Prostate gland (tissue), 2 donors: Measurements from ENCODE around the gene ZC3HAV1L. TPM values are rescaled to one million over a fixed set of nuclear protein-coding genes. Genes with fewer than 3 reads are reported as not detected.

Experiments
- DNase-seq: peaks from one replicate; pipeline ENCODE4 v3.0.0-alpha.2; 2019; ENCODE audit warnings: low spot score
- H3K27ac ChIP-seq, 2 donors: fragments of 200-600 bp; sonication (generic); 2 replicates each; pipeline ENCODE4 v1.5.1; 2017 to 2019
- H3K27me3 ChIP-seq: fragments of 200-600 bp; sonication (generic); replicated peaks from 2 replicates; pipeline ENCODE4 v1.5.1; 2019; ENCODE audit not compliant: insufficient read depth
- H3K36me3 ChIP-seq, 2 donors: fragments of 200-600 bp; sonication (generic); 1 replicate in 1 of 2; 2 replicates in 1 of 2; pipeline versions ENCODE4 v1.5.1 to v1.8.1; 2017 to 2019
- H3K4me1 ChIP-seq: fragments of 200-600 bp; sonication (generic); replicated peaks from 2 replicates; pipeline ENCODE4 v1.5.1; 2019
- H3K4me3 ChIP-seq, 2 donors: fragments of 200-600 bp; sonication (generic); 2 replicates each; pipeline ENCODE4 v1.5.1; 2017 to 2019
- H3K9me3 ChIP-seq: fragments of 200-600 bp; sonication (generic); 2 replicates; pipeline ENCODE4 v1.5.1; 2017
- CTCF ChIP-seq, 4 experiments: fragments of 200-600 bp in 2 of 4; fragments of 450-650 bp in 2 of 4; sonication (generic) in 2 of 4; IDR thresholded peaks; 1 replicate in 3 of 4; 2 replicates in 1 of 4; pipeline ENCODE4 v1.5.1; 2016 to 2019; ENCODE audit warnings: antibody characterized with exemption in 4 of 4, mild to moderate bottlenecking in 2 of 4, moderate library complexity in 2 of 4
- POLR2A ChIP-seq: fragments of 450-650 bp; IDR thresholded peaks from one replicate; pipeline ENCODE4 v1.6.1; 2016; ENCODE audit warnings: antibody characterized with exemption, mild to moderate bottlenecking
- POLR2AphosphoS5 ChIP-seq: sonication (generic); formaldehyde crosslinking; IDR thresholded peaks from one replicate; pipeline ENCODE4 v1.6.1; 2017; ENCODE audit warnings: antibody characterized with exemption
- WGBS: methylation state at CpG from one replicate; pipeline ENCODE4 v1.1.5; 2018; 5-methylcytosine and 5-hydroxymethylcytosine counted together
- intact Hi-C: fragments of 100-400 bp; cut with DNase I; formaldehyde crosslinking; loops from one replicate; pipeline ENCODE4 v1.14.2; 2022
- total RNA-seq, 2 donors: library from RNA; depleted of rRNA; stranded (reverse); fragments of >200 nt; gene quantifications; one replicate each; pipeline ENCODE4 v1.1.0, GENCODE V29; 2016

The ZC3HAV1L gene
- total RNA-seq, 2 donors from 2014 or later: 25.8 to 26.0 TPM

DNA sequence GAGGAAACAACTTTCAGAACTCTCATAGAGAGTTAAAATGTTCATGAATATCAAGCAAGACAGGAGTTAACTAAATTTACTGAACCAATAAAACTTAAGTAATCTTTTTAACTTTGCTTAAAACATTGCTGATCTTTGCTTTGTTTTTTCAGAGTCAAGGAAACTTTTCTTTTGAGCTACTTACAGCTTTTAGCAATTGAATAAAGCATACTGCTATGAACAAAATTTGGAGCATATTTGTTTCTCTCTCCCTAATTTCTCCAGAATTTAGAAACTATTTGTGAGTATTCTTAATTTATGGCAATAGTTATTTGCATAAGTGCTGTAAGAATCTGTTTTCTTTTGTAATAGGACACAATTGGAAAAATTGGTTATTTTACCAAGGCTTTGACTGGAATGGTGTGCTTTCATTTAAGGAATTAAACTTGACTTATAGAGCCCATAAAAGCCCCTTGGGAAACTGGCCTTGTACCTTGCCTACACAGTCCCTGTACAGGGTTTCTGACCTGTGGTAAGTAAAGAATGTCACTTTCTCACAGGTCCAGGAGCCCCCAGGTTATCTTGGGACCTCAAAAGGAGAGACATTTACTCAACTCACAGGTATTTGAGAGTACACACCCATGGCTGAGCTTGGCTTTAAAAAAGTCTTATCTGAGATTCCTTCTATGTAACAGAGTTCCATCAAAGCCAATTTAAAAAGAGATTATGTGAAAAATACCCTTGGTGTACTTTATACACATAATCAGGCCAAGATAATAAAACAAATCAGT lies 31.3 kb downstream of the ZC3HAV1L start:
- intact Hi-C loops: no loop called here
- Histone ChIP-seq H3K4me1 (no peaks in the 10 kb centered on the region), H3K9me3 (no peaks in the 10 kb centered on the region), H3K27me3 (no peaks in the 10 kb centered on the region), H3K4me3 (no peak overlapping the region), H3K36me3 (no peaks in the 10 kb centered on the region), H3K27ac (no peak overlapping the region)
- DNase-seq: no peak
- no peak for TF ChIP-seq POLR2AphosphoS5
- TF ChIP-seq CTCF (IDR thresholded peaks at IDR 0.05): no peak
- TF ChIP-seq POLR2A: no peak

GRCh38 chr7:138999414-138999813 lies 36.4 kb downstream of the ZC3HAV1L start:
- 88% methylated on average over 3 of the region's 3 CpGs for WGBS
- DNase-seq: no peak
- TF ChIP-seq POLR2A (no peak), POLR2AphosphoS5 (no peak), CTCF (IDR thresholded peaks at IDR 0.05) (no peak)
- Histone ChIP-seq H3K4me1 (no peaks in the 10 kb centered on the region), H3K36me3 (no peaks in the 10 kb centered on the region), H3K9me3 (no peaks in the 10 kb centered on the region), H3K27me3 (no peaks in the 10 kb centered on the region), H3K4me3 (no peak overlapping the region), H3K27ac (no peak overlapping the region)
- intact Hi-C loops: no loop called here

GRCh38 chr7:138992052-138992531 lies 43.8 kb downstream of the ZC3HAV1L start:
- Histone ChIP-seq H3K27ac (no peak overlapping the region), H3K4me1 (no peaks in the 10 kb centered on the region), H3K9me3 (no peaks in the 10 kb centered on the region), H3K36me3 (no peaks in the 10 kb centered on the region), H3K4me3 (no peak overlapping the region), H3K27me3 (no peaks in the 10 kb centered on the region)
- WGBS: 74% methylated on average over 8 of the region's 8 CpGs
- DNase-seq: no peak
- TF ChIP-seq CTCF (IDR thresholded peaks at IDR 0.05) (no peak), POLR2AphosphoS5 (no peak), POLR2A (no peak)
- intact Hi-C loops: no loop called here

GRCh38 chr7:138987686-138988085 lies 48.2 kb downstream of the ZC3HAV1L start:
- DNase-seq: no peak

More at GRCh38 chr7:138987686-138988085, 48.2 kb downstream of the ZC3HAV1L start:
- intact Hi-C loops: no loop called here
- Histone ChIP-seq H3K9me3 (no peaks in the 10 kb centered on the region), H3K27me3 (no peaks in the 10 kb centered on the region), H3K4me1 (no peaks in the 10 kb centered on the region), H3K27ac (no peak overlapping the region), H3K4me3 (no peak overlapping the region), H3K36me3 (no peaks in the 10 kb centered on the region)
- TF ChIP-seq CTCF (IDR thresholded peaks at IDR 0.05): no peak
- no peak for TF ChIP-seq POLR2A
- no peak for TF ChIP-seq POLR2AphosphoS5
- WGBS: 94% methylated on average over 1 of the region's 1 CpG
